Vagina (tissue), 2 donors: ENCODE measurements around the gene MAN1C1.

Experiments
- POLR2A ChIP-seq, 2 donors: fragments of 450-650 bp; IDR thresholded peaks; one replicate each; pipeline ENCODE4 v1.6.1; 2017; ENCODE audit warnings: antibody characterized with exemption in 2 of 2, mild to moderate bottlenecking in 2 of 2, moderate library complexity in 2 of 2
- POLR2AphosphoS5 ChIP-seq, 2 donors: sonication (generic); formaldehyde crosslinking; IDR thresholded peaks; one replicate each; pipeline ENCODE4 v1.9.0; 2017; ENCODE audit warnings: antibody characterized with exemption in 2 of 2, mild to moderate bottlenecking in 2 of 2, low read depth in 1 of 2; ENCODE audit not compliant: insufficient read depth in 1 of 2
- TF ChIP-seq, protein P1 (sequence below), 3 experiments: fragments of 450-650 bp in 2 of 3; fragments of 200-600 bp in 1 of 3; sonication (generic) in 1 of 3; IDR thresholded peaks; one replicate each; pipeline ENCODE4 v1.5.1; 2017 to 2019; ENCODE audit warnings: antibody characterized with exemption in 3 of 3, mild to moderate bottlenecking in 2 of 3, moderate library complexity in 2 of 3

- TF ChIP-seq, protein P1, sequence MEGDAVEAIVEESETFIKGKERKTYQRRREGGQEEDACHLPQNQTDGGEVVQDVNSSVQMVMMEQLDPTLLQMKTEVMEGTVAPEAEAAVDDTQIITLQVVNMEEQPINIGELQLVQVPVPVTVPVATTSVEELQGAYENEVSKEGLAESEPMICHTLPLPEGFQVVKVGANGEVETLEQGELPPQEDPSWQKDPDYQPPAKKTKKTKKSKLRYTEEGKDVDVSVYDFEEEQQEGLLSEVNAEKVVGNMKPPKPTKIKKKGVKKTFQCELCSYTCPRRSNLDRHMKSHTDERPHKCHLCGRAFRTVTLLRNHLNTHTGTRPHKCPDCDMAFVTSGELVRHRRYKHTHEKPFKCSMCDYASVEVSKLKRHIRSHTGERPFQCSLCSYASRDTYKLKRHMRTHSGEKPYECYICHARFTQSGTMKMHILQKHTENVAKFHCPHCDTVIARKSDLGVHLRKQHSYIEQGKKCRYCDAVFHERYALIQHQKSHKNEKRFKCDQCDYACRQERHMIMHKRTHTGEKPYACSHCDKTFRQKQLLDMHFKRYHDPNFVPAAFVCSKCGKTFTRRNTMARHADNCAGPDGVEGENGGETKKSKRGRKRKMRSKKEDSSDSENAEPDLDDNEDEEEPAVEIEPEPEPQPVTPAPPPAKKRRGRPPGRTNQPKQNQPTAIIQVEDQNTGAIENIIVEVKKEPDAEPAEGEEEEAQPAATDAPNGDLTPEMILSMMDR (IDR thresholded peaks at IDR 0.05) = no peak
- TF ChIP-seq POLR2AphosphoS5 (IDR thresholded peaks at IDR 0.05; ENCODE audit: insufficient read depth in 1 of 2, low read depth in 1 of 2) (no peak), POLR2A (IDR thresholded peaks at IDR 0.05) (no peak)
Observed at GRCh38 chr1:25758466-25759070, 142.0 kb downstream of the MAN1C1 start.
